ENCODE results near the gene DBNDD2.

The DBNDD2 gene

DNA sequence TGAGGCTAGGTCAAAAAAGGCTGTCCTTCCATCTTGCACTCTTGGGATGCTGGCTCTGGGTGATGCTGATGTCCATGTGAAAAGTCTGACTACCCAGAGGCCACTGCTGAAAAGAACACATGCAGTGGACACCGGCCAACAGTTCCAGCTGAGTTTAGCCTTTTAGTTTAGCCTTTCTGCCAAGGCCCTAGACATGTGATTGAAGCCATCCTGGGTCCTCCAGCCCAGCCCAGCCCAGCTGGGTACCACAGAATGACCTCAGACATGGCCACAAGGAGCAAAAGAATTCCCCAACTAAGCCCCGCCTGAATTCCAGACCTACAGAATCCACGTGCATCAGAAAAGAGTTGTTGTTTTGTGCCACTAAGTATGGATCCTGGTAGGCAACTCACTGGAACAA lies 25.2 kb downstream of the DBNDD2 start:
- no peak overlapping the region for H3K4me2 ChIP-seq (ENCODE audit: low read length)
- TF ChIP-seq CTCF (IDR thresholded peaks at IDR 0.05) = no peak
- no peak overlapping the region for H3K4me3 ChIP-seq (ENCODE audit: low read depth, low read length)
- H3K9me3 ChIP-seq (ENCODE audit: control insufficient read depth, low read length) = no peaks in the 10 kb centered on the region
- H3K36me3 ChIP-seq (ENCODE audit: control insufficient read depth, insufficient read depth, low read length) = no peaks in the 10 kb centered on the region
- H3K27me3 ChIP-seq (ENCODE audit: control insufficient read depth, insufficient read depth, low read length) = no peaks in the 10 kb centered on the region
- peaks cover 2% of the 10 kb centered on the region for H3K4me1 ChIP-seq
- no peak overlapping the region for H3K9ac ChIP-seq
- no peak overlapping the region for H2AFZ ChIP-seq
- H3K27ac ChIP-seq = no peak overlapping the region
- no peaks in the 10 kb centered on the region for H3K79me2 ChIP-seq

- Histone ChIP-seq H3K36me3 (ENCODE audit: control insufficient read depth, insufficient read depth, low read length) (no peaks in the 10 kb centered on the region), H3K4me3 (ENCODE audit: low read depth, low read length) (no peak overlapping the region), H2AFZ (no peak overlapping the region), H3K9me3 (ENCODE audit: control insufficient read depth, low read length) (no peaks in the 10 kb centered on the region), H3K4me2 (ENCODE audit: low read length) (no peak overlapping the region), H3K79me2 (no peaks in the 10 kb centered on the region), H3K9ac (no peak overlapping the region), H3K27ac (no peak overlapping the region), H3K4me1 (peaks cover 2% of the 10 kb centered on the region), H3K27me3 (ENCODE audit: control insufficient read depth, insufficient read depth, low read length) (no peaks in the 10 kb centered on the region)
- no peak for TF ChIP-seq CTCF (IDR thresholded peaks at IDR 0.05)
Observed at GRCh38 chr20:45433976-45434375, 25.9 kb downstream of the DBNDD2 start.

DNA sequence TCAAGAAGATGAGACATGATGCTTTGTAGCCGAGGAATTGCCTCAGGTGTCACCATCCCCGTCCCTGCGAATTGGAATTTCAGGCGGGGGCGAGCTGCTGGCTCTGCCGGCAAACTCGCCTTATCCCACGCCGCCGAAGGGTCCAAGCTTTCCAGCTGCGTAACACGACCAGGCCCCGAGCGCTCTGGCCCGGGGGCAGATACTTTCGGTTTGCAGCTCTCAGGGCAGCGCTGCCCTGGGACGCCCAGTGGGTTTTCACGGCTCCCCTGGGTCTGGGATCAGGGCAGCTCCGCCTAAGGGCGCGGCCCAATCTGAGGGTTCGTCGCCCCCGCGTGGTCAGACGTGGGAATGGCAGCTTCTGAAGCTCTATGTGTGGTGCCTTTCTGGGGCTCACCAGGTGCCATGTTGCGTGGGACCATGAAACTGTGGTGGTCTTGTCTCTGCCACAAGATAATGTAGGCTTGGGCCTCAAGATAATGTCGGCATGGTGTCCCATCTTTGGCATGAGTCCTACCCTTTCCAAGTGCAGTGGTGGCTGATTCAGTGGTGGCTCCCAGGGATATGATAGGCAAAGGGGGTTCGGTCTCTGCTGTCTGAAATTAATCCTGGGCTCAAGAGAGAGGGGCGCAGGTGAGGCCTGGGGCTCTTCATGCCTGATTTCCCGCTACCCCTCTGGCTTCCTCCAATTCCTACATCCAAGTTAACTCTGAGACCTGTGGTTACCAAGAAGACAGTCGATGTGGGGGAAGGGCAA lies 28.8 kb downstream of the DBNDD2 start:
- peak overlapping the region; percentile 76 for H3K4me2 ChIP-seq (ENCODE audit: low read length)
- peak; percentile 98 for TF ChIP-seq CTCF (IDR thresholded peaks at IDR 0.05)
- H3K36me3 ChIP-seq (ENCODE audit: control insufficient read depth, insufficient read depth, low read length) = no peaks in the 10 kb centered on the region
- H3K9ac ChIP-seq = peak overlapping the region; percentile 40
- H2AFZ ChIP-seq = peak overlapping the region; percentile 98
- peak overlapping the region; percentile 57 for H3K27ac ChIP-seq
- H3K4me1 ChIP-seq = peaks cover 2% of the 10 kb centered on the region
- H3K4me3 ChIP-seq (ENCODE audit: low read depth, low read length) = peak overlapping the region; percentile 64
- H3K27me3 ChIP-seq (ENCODE audit: control insufficient read depth, insufficient read depth, low read length) = no peaks in the 10 kb centered on the region
- H3K9me3 ChIP-seq (ENCODE audit: control insufficient read depth, low read length) = no peaks in the 10 kb centered on the region
- H3K79me2 ChIP-seq = no peaks in the 10 kb centered on the region

DNA sequence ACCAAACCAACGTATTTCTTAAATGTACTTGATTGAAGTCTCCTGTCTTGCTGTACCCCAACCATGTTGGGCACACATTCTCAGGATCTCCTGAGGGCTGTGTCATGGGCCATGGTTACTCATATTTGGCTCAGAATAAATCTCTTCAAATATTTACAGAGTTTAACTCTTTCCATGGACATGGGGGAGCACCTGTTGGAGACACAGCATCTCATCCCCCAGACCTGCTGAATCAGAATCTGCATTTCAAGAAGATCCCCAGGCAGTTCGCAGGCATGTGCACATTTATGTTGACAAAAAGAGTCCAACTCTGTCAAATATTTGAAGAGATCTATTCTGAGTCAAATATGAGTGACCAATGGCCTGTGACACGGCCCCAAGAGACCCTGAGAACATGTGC lies 32.3 kb downstream of the DBNDD2 start:
- Histone ChIP-seq H2AFZ (no peak overlapping the region), H3K79me2 (no peaks in the 10 kb centered on the region), H3K9me3 (ENCODE audit: control insufficient read depth, low read length) (no peaks in the 10 kb centered on the region), H3K4me3 (ENCODE audit: low read depth, low read length) (no peak overlapping the region), H3K27ac (no peak overlapping the region), H3K36me3 (ENCODE audit: control insufficient read depth, insufficient read depth, low read length) (no peaks in the 10 kb centered on the region), H3K9ac (no peak overlapping the region), H3K4me1 (peaks cover 2% of the 10 kb centered on the region), H3K27me3 (ENCODE audit: control insufficient read depth, insufficient read depth, low read length) (no peaks in the 10 kb centered on the region), H3K4me2 (ENCODE audit: low read length) (no peak overlapping the region)
- no peak for TF ChIP-seq CTCF (IDR thresholded peaks at IDR 0.05)

Data from parathyroid adenoma (tissue), 2 donors.